Ishikawa (cell line): ENCODE measurements around the gene JAG2.

Source experiments
- CEBPB ChIP-seq: IDR thresholded peaks from 2 replicates; pipeline ENCODE4 v1.6.1; 2012
- EGR1 ChIP-seq: IDR thresholded peaks from 2 replicates; pipeline ENCODE4 v1.6.1; 2012
- EP300 ChIP-seq: IDR thresholded peaks from 2 replicates; pipeline ENCODE4 v1.6.1; 2012; ENCODE audit warnings: borderline replicate concordance
- MAX ChIP-seq: IDR thresholded peaks from 2 replicates; pipeline ENCODE4 v1.6.1; 2012
- RAD21 ChIP-seq: IDR thresholded peaks from 2 replicates; pipeline ENCODE4 v1.6.1; 2012; ENCODE audit warnings: low read depth
- REST ChIP-seq: IDR thresholded peaks from 2 replicates; pipeline ENCODE4 v1.6.1; 2012; ENCODE audit warnings: low read depth, mild to moderate bottlenecking
- TAF1 ChIP-seq: IDR thresholded peaks from 2 replicates; pipeline ENCODE4 v1.6.1; 2012; ENCODE audit warnings: low read depth, mild to moderate bottlenecking
- TCF12 ChIP-seq: IDR thresholded peaks from 2 replicates; pipeline ENCODE4 v1.6.1; 2012; ENCODE audit warnings: low read depth
- TEAD4 ChIP-seq: IDR thresholded peaks from 2 replicates; pipeline ENCODE4 v1.6.1; 2012
- USF1 ChIP-seq: IDR thresholded peaks from 2 replicates; pipeline ENCODE4 v1.6.1; 2012

GRCh38 chr14:105168979-105169507 is 467 bp upstream of the JAG2 start:
- TF ChIP-seq EGR1, result no peak
- TF ChIP-seq MAX, result peak; percentile 16; the same call in 1 of the 2 replicates
- TF ChIP-seq USF1, result no peak
- TF ChIP-seq EP300, result no peak
- no peak for TF ChIP-seq CEBPB
- TF ChIP-seq REST, result no peak
- no peak for TF ChIP-seq TAF1
- TF ChIP-seq TCF12, result no peak
- no peak for TF ChIP-seq TEAD4
- peak; percentile 11; the same call in 1 of the 2 replicates for TF ChIP-seq RAD21
